ENCODE results near the gene TMEM132D. TPM values are rescaled to one million over a fixed set of nuclear protein-coding genes. Genes with fewer than 3 reads are reported as not detected.

Gene TMEM132D
- total and polyA plus RNA-seq, 2 of the 4 experiments (the other 2 are of a cell fraction) = not detected

- Histone ChIP-seq H3K4me2 (ENCODE audit: low read depth, low read length) (no peak overlapping the region), H3K23ac (ENCODE audit: low read depth, low read length) (no peak overlapping the region), H3K4me3 (ENCODE audit: insufficient read depth, low read depth, low read length) (no peak overlapping the region), H4K20me1 (ENCODE audit: insufficient read depth, low read length) (no peaks in the 10 kb centered on the region), H2AK9ac (replicated peaks; ENCODE audit: low read depth, low read length, poor library complexity) (no peak overlapping the region), H3K9me1 (ENCODE audit: insufficient read depth, low read length) (no peaks in the 10 kb centered on the region), H2AK5ac (ENCODE audit: low read depth, low read length) (no peak overlapping the region), H2BK120ac (ENCODE audit: low read depth, low read length) (no peak overlapping the region), H4K91ac (ENCODE audit: insufficient read depth, low read depth, low read length) (no peak overlapping the region), H3K4me1 (ENCODE audit: control insufficient read depth, insufficient read depth, low read length) (no peaks in the 10 kb centered on the region), H3K79me1 (ENCODE audit: low read depth in 1 of 2, low read length in 2 of 2) (no peaks in the 10 kb centered on the region), H3K56ac (ENCODE audit: extremely low read depth, insufficient read depth, low read length) (no peak overlapping the region), H3K9ac (ENCODE audit: low read depth, low read length) (no peak overlapping the region), H3K36me3 (ENCODE audit: control insufficient read depth, insufficient read depth, low read length) (no peaks in the 10 kb centered on the region), H3K9me3 (ENCODE audit: control insufficient read depth, insufficient read depth, low read length) (peaks cover 30% of the 10 kb centered on the region), H3K27me3 (ENCODE audit: control insufficient read depth, insufficient read depth, low read length) (no peaks in the 10 kb centered on the region), H4K8ac (ENCODE audit: low read depth in 2 of 2, low read length in 2 of 2) (no peak overlapping the region), H3K14ac (replicated peaks; ENCODE audit: low read depth, low read length) (no peak overlapping the region), H4K5ac (ENCODE audit: low read depth, low read length) (no peak overlapping the region), H2BK5ac (ENCODE audit: low read depth, low read length, poor library complexity, severe bottlenecking) (no peak overlapping the region), H2BK20ac (ENCODE audit: low read depth, low read length) (no peak overlapping the region), H3K27ac (ENCODE audit: insufficient read depth, low read length) (no peak overlapping the region), H2BK15ac (ENCODE audit: low read depth, low read length) (no peak overlapping the region), H2AFZ (replicated peaks; ENCODE audit: low read length, poor library complexity) (no peak overlapping the region), H3K18ac (ENCODE audit: low read depth, low read length) (no peak overlapping the region), H3K4ac (ENCODE audit: low read depth, low read length) (no peak overlapping the region)
- DNase-seq (no peak), ATAC-seq (ENCODE audit: low read depth) (no peak)
- no CpG with 5 or more reads among the region's 5 CpGs for WGBS, 2 experiments (ENCODE audit: extremely low coverage in 2 of 2, insufficient read length in 1 of 2)
- intact Hi-C loops (cut with micrococcal nuclease) (no loop called here), in situ Hi-C loops (cut with MboI; ENCODE audit: low sequenced_read_pairs) (no loop called here), dilution Hi-C loops (cut with HindIII; ENCODE audit: low sequenced_read_pairs, unreplicated experiment) (no loop called here)
- no peak for TF ChIP-seq POLR2A (IDR thresholded peaks at IDR 0.05; ENCODE audit: low read depth, low read length)
- TF ChIP-seq FOS (IDR thresholded peaks at IDR 0.05; ENCODE audit: low read depth, low read length) = no peak
- TF ChIP-seq NFE2L2 (IDR thresholded peaks at IDR 0.05; ENCODE audit: low read depth, low read length) = no peak
- TF ChIP-seq RFX5 (IDR thresholded peaks at IDR 0.05; ENCODE audit: low read depth, low read length) = no peak
- no peak for TF ChIP-seq RCOR1 (IDR thresholded peaks at IDR 0.05; ENCODE audit: insufficient replicate concordance, low read length)
- TF ChIP-seq MXI1 (IDR thresholded peaks at IDR 0.05; ENCODE audit: borderline replicate concordance, low read depth, low read length) = no peak
- no peak for TF ChIP-seq SMC3 (IDR thresholded peaks at IDR 0.05; ENCODE audit: low read depth, low read length)
- no peak for TF ChIP-seq RAD21 (IDR thresholded peaks at IDR 0.05; ENCODE audit: low read length)
- TF ChIP-seq CEBPB (IDR thresholded peaks at IDR 0.05; ENCODE audit: low read depth, low read length) = no peak
- no peak for TF ChIP-seq USF2 (IDR thresholded peaks at IDR 0.05; ENCODE audit: low read depth, low read length)
- TF ChIP-seq CTCF (conservative IDR thresholded peaks at IDR 0.05; ENCODE audit: low read depth, low read length) = no peak
- TF ChIP-seq ELK1 (IDR thresholded peaks at IDR 0.05; ENCODE audit: borderline replicate concordance, low read depth, low read length) = no peak
- no peak for TF ChIP-seq MAZ (IDR thresholded peaks at IDR 0.05; ENCODE audit: borderline replicate concordance, low read depth, low read length)
- TF ChIP-seq BHLHE40 (IDR thresholded peaks at IDR 0.05; ENCODE audit: low read depth, low read length) = no peak
- TF ChIP-seq MAFK (IDR thresholded peaks at IDR 0.05; ENCODE audit: low read depth, low read length) = no peak
- TF ChIP-seq CHD1 (IDR thresholded peaks at IDR 0.05; ENCODE audit: low read depth, low read length) = no peak
- CTCF ChIA-PET = no interaction called here
- BruUV-seq (replicated peaks) = no TSS peak
- POLR2A ChIA-PET (ENCODE audit: unreplicated experiment) = no interaction called here
Observed at GRCh38 chr12:129215556-129215955, 688.3 kb downstream of the TMEM132D start.
